ENCODE results near the gene RUNDC3A.
A peak's percentile ranks its signal among the peaks of the same experiment; 100 is the strongest.

The RUNDC3A gene

DNA sequence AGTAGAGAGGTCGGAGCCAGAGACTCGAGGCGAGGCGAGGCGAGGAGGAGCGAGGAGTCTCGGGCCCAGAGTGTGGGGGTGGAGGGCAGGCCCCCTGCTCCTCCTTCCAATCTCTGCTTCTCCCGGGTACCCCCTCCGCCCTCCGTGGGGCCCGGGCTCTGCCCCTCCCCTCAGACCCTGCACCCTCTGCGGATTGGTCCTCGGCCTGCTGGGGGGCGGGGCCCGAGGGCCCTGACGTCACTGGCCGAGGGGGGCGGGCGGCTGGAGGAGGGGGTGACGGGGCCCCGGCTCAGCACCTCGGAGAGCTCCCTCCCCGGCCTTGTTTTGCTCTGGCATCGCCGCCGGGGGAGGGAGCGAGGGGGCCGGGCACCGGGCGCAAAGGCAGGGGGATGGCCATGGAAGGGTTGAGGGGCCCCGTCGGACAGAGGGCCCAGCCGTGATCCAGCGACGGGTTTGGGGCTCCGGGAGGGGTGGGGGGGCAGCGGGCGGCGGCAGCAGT, at the start of gene RUNDC3A:
Gene RUNDC3A, plus strand, starts transcription at position 282 of the 499 bp plus-strand sequence. CDS start 232 bp downstream, outside the sequence.
- DNase-seq, result peak; percentile 69 to 89

GRCh38 chr17:44258811-44259351, 49.5 kb upstream of the RUNDC3A start:
- no peak for DNase-seq

- no peak for DNase-seq
Observed at GRCh38 chr17:44260296-44260695, 48.1 kb upstream of the RUNDC3A start.

GRCh38 chr17:44262654-44263225, 45.7 kb upstream of the RUNDC3A start:
- no peak for DNase-seq

- no peak for DNase-seq
Observed at GRCh38 chr17:44263345-44263902, 45.0 kb upstream of the RUNDC3A start.

GRCh38 chr17:44266402-44267164, 41.8 kb upstream of the RUNDC3A start:
- no peak for DNase-seq

GRCh38 chr17:44267165-44267455, 41.3 kb upstream of the RUNDC3A start:
- DNase-seq, result no peak

DNA sequence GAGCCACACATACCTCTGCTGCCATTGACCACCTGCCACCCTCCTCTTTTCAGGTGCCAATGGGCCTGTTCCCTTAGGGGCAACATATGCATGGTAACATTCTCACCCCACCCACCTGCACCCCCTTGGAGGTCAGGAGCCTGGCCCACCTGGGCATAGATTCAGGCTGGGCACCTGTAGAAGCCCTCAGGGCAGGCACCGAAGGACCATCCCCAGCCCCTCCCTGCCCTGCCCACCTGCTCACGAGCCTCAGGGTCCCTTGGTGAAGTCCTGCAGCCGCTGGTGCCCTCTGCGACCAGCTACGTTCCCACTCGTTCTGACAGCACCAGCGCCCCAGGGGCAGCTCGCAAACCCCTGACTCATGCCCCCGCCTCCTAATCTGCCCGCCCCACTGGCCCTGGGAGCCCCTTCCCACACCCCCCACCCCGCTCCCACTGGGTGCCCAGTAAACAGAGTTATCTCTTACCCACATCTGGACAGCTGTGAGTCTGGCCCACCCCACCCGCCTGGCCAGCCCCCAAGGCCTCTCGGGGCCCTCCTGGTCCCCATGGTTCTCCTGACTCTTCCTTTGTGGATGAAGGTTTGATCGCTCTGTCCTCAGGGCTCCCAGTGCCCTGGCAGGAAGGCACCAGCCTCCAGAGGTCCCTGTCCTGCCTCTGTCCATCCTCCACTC, 40.4 kb upstream of the RUNDC3A start, which contains the start of gene SLC4A1:
Gene SLC4A1, minus strand, starts transcription at position 318 of the 673 bp plus-strand sequence. CDS start 5,269 bp downstream, outside the sequence.
- DNase-seq, result no peak

DNA sequence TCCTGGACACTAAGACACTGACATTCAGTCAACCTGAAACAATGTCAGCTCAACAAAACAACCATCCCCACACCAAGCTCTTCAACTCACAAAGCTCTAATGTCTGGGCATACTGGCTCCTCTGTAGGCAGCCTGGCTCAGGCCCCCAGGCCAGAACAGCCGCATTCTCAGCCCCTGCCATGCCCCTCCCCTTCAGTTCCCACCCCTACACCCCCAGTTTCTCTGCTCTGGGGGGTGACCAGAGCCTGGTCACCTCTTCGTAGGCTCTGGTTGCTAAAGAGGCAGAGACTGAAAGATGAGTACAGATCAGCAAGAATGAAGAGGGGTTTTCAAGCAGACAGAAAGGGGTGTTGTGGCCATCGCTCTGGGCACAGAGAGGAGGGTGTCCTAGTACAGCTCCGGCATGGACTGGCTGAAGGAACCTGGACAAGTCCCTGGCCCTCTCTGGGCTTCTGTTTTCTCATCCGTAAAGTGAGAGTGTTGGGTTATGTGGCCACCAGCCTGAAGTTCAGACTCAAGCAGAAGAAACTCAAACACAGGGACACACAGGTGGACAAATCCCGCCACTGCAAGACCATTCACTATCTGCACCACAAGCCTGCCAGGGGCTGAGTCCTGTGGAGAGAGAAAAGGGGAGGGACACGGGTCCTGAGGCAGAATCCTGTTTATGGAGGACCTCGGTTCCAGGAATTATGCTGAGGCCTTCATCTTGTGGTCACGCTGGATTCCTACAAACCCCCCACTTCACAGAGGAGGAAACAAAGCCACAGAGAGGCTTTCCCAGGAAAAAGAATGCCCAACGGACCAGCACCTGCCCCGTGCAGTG, 39.5 kb upstream of the RUNDC3A start:
- no peak for DNase-seq

- DNase-seq, result no peak
Observed at GRCh38 chr17:44269535-44270240, 38.7 kb upstream of the RUNDC3A start.

- DNase-seq, result no peak
Observed at GRCh38 chr17:44272321-44272951, 36.0 kb upstream of the RUNDC3A start.

- DNase-seq, result no peak
Observed at GRCh38 chr17:44272954-44273353, 35.4 kb upstream of the RUNDC3A start.

- DNase-seq, result no peak
Observed at GRCh38 chr17:44273607-44274006, 34.8 kb upstream of the RUNDC3A start.

DNA sequence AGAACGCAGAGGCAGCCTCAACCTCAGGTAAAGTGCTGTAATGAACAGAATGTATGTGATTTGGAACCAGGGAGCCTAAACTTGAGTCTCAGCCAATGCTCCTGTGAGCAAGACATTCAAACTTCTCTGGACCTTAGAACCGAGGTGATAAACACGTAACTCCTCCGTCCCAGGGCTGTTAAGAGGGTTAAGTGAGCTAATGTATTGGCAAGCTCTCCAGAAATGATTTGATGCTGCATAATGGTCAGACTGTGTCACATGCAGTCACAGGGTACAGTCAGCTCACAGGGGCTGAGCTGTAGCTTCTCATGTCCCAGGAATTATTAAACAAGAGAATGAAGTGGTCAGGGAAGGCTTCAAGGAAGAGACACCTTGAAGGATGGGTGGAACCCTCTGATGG, 30.4 kb upstream of the RUNDC3A start:
- no peak for DNase-seq

- DNase-seq, result no peak
Observed at GRCh38 chr17:44279346-44279665, 29.1 kb upstream of the RUNDC3A start.

GRCh38 chr17:44279666-44280391, 28.6 kb upstream of the RUNDC3A start:
- no peak for DNase-seq

GRCh38 chr17:44280392-44280937, 27.9 kb upstream of the RUNDC3A start:
- DNase-seq, result no peak

DNA sequence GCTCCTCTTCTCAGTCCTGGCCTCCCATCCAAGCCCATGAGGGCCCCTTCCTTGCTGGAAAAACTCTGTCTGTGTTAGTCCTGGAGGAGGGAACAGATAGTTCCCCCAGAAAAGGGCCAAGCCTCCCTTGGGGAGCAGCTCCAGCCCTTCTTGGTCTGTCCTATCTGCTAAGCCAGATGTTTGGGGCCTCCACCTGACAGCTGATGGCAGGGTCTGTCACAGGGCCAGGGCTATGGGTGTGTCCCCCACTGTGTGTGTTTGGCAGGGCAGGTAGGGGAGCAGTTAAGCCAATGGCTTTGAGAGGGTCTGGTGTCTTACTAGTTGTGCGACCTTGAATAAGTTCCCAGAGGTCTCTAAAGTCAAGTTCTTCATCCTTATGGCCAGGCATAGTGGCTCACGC, 26.8 kb upstream of the RUNDC3A start:
- no peak for DNase-seq

DNA sequence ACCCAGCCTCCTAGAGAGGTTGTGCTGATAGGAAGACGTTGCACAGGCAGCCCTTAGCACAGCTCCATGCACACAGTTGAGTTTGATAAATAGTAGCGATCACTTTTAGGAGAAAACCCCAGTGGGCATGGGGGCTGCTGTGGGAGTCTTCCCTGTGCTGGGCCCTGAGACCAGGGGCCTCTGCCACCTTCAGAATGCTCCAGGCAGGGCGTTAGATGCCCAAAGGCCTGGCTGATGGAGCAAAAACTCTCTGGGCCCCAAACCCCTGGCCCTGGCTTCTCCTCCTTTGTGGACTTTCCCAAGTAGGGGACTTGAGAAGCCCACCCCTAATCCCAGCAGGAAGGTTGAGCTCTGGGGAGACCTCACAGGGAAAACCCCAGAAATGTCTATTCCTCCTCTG, 26.1 kb upstream of the RUNDC3A start:
- DNase-seq, result no peak

- no peak for DNase-seq
Observed at GRCh38 chr17:44283344-44284023, 24.9 kb upstream of the RUNDC3A start.
